ENCODE measurements around the gene CACNA1H.

Gene CACNA1H

GRCh38 chr16:1159325-1159972, 6.5 kb downstream of the CACNA1H start:
- DNase-seq: no peak

- DNase-seq: no peak
Observed at GRCh38 chr16:1159973-1160772, 7.3 kb downstream of the CACNA1H start.

- DNase-seq: no peak
Observed at GRCh38 chr16:1160773-1161348, 8.0 kb downstream of the CACNA1H start.

GRCh38 chr16:1162701-1163566, 10.0 kb downstream of the CACNA1H start:
- DNase-seq: no peak

- DNase-seq: no peak
Observed at GRCh38 chr16:1163567-1164055, 10.7 kb downstream of the CACNA1H start.

GRCh38 chr16:1164382-1164781, 11.5 kb downstream of the CACNA1H start:
- DNase-seq: no peak

GRCh38 chr16:1164975-1165374, 12.1 kb downstream of the CACNA1H start:
- DNase-seq: no peak

- no peak for DNase-seq
Observed at GRCh38 chr16:1165511-1165910, 12.6 kb downstream of the CACNA1H start.

GRCh38 chr16:1167276-1168107, 14.6 kb downstream of the CACNA1H start:
- no peak for DNase-seq

GRCh38 chr16:1168837-1169236, 15.9 kb downstream of the CACNA1H start:
- no peak for DNase-seq

- DNase-seq: no peak
Observed at GRCh38 chr16:1169285-1170075, 16.6 kb downstream of the CACNA1H start.

- no peak for DNase-seq
Observed at GRCh38 chr16:1170076-1170418, 17.1 kb downstream of the CACNA1H start.

GRCh38 chr16:1171001-1171400, 18.1 kb downstream of the CACNA1H start:
- no peak for DNase-seq

GRCh38 chr16:1171854-1172428, 19.0 kb downstream of the CACNA1H start:
- no peak for DNase-seq

- DNase-seq: no peak
Observed at GRCh38 chr16:1172651-1173050, 19.7 kb downstream of the CACNA1H start.

GRCh38 chr16:1173788-1174451, 21.0 kb downstream of the CACNA1H start:
- DNase-seq: no peak

GRCh38 chr16:1174477-1175357, 21.8 kb downstream of the CACNA1H start:
- DNase-seq: no peak

- no peak for DNase-seq
Observed at GRCh38 chr16:1175566-1176279, 22.8 kb downstream of the CACNA1H start.
